ENCODE measurements around the gene MAGEF1. TPM values are rescaled to one million over a fixed set of nuclear protein-coding genes. Genes with fewer than 3 reads are reported as not detected.
"Not testable (repeated sequence)": the region's sequence is repeated elsewhere in the genome, so short reads cannot be mapped to it uniquely, and the experiment has no call there.

The MAGEF1 gene
- total and polyA plus RNA-seq, 8 donors, result 10.4 to 34.0 (median 16.7) TPM

DNA sequence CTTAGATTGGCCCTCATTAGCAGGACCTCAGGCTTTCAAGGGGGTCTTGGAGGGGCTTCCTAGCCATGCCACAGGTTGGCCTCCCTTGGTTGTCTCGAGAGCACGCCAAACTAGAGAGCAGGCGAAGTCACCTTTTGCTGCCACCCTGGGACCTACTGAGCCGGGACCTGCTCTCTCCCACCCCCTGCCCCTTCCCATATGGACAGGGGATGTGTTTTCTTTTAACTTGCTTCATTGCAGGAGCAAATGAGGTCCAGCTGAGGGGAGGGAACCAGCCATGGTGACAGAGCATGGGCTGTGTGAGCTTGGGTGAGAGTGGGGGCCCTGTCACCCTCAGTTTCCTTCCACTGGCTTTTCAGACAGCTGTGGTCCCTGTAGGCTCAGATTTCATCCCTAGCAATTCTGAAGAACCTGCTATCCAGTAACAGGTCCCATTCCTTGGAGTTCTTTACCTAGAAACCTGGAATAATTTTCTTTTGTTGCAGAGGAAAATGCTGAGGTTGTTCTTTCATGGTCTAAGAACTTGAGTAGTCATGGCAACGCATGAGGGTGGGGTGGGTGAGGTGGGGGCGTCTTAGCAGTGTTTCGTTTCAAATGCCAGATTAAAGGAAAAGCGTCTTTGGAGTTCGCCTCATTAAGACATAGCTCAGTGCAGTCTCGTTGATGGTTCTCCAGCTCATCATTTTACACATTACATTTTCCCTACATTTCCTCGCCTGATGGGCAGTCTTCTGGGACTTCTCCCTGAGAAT, 20.1 kb upstream of the MAGEF1 start:
- intact Hi-C loops (cut with DNase I), result no loop called here
- H3K27ac ChIP-seq, result no peak overlapping the region
- H3K4me3 ChIP-seq, result no peak overlapping the region
- H3K4me1 ChIP-seq, result peaks cover 0 to 3% (median 3%) of the 10 kb centered on the region in 3 donors
- ATAC-seq (no peak), DNase-seq (peak in 1 of 6 donors; percentile 1), FAIRE-seq (no peak)
- no peaks in the 10 kb centered on the region for H3K36me3 ChIP-seq
- TF ChIP-seq, protein P1, sequence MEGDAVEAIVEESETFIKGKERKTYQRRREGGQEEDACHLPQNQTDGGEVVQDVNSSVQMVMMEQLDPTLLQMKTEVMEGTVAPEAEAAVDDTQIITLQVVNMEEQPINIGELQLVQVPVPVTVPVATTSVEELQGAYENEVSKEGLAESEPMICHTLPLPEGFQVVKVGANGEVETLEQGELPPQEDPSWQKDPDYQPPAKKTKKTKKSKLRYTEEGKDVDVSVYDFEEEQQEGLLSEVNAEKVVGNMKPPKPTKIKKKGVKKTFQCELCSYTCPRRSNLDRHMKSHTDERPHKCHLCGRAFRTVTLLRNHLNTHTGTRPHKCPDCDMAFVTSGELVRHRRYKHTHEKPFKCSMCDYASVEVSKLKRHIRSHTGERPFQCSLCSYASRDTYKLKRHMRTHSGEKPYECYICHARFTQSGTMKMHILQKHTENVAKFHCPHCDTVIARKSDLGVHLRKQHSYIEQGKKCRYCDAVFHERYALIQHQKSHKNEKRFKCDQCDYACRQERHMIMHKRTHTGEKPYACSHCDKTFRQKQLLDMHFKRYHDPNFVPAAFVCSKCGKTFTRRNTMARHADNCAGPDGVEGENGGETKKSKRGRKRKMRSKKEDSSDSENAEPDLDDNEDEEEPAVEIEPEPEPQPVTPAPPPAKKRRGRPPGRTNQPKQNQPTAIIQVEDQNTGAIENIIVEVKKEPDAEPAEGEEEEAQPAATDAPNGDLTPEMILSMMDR (IDR thresholded peaks at IDR 0.05), result no peak
- no peaks in the 10 kb centered on the region for H3K27me3 ChIP-seq
- no peaks in the 10 kb centered on the region for H3K9me3 ChIP-seq
- 72 to 78% methylated on average over 11 of the region's 11 CpGs for WGBS, 2 donors

DNA sequence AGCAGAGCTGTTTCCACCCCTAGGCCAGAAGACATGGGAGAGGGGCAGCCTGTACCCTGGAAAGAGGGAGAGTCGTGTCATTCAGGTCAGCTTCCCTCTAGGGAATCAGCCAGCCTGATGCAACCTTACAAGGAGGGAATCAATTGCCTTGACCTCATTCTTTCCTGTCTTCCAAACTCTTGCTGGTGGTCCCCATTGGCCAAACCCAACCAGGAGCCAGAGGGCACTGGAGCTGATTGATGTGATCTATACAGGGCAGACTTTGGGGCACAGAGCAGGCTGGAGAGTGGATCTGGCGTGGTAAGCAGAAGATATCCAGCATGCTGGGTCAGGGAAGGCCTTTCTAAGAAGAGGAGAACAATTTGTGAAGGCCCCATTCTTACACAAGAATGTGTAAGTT, 19.1 kb upstream of the MAGEF1 start:
- Histone ChIP-seq H3K9me3 (no peaks in the 10 kb centered on the region), H3K27me3 (no peaks in the 10 kb centered on the region), H3K4me3 (no peak overlapping the region), H3K4me1 (peaks cover 0 to 3% (median 3%) of the 10 kb centered on the region in 3 donors), H3K36me3 (no peaks in the 10 kb centered on the region), H3K27ac (no peak overlapping the region)
- TF ChIP-seq, protein P1 (IDR thresholded peaks at IDR 0.05), result no peak
- FAIRE-seq, result no peak
- ATAC-seq, result no peak
- intact Hi-C loops (cut with DNase I), result no loop called here
- peak in 1 of 6 donors; percentile 1 for DNase-seq
- WGBS, 2 donors, result 92 to 95% methylated on average over 2 of the region's 2 CpGs

DNA sequence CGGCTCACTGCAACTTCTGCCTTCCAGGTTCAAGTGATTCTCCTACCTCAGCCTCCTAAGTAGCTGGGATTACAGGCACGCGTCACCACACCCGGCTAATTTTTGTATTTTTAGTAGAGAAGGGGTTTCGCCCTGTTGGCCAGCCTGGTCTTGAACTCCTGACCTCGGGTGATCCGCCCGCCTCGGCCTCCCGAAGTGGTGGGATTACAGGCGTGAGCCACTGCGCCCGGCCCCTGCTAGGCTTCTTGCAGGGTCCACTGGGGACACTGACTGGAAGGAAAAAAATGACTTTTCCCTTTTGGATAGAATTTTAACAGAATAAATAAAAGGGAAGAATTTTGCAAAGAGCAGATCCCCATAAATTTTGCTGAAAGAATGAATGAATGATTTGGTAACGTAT, 17.3 kb upstream of the MAGEF1 start:
- peak in 1 of 6 donors; percentile 7 for DNase-seq
- H3K4me1 ChIP-seq; H3K9me3 ChIP-seq; H3K27ac ChIP-seq; H3K36me3 ChIP-seq; FAIRE-seq; intact Hi-C loops (cut with DNase I); H3K4me3 ChIP-seq; ATAC-seq; H3K27me3 ChIP-seq: not testable (repeated sequence)
- 94 to 97% methylated on average over 14 of the region's 14 CpGs for WGBS, 2 donors

DNA sequence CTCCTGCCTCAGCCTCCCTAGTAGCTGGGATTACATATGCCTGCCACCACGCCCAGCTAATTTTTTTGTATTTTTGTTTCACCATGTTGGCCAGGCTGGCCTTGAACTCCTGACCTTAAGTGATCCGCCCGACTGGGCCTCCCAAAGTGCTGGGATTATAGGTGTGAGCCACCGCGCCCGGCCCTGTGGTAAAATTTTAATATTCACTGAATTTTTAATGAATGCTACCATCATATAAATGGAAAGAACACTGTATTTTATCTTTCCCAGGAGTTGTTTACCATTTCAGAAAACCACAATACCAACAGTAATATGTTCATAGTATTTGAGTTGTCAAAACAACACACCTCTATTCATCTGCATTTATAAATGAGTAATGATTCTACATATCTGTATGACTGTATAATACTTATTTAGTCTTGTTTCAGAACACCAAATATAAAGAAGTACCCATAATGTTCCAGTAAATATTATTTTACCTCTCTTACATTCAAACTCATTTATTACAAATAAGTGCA, 16.2 kb upstream of the MAGEF1 start:
- H3K9me3 ChIP-seq, result no peaks in the 10 kb centered on the region
- TF ChIP-seq, protein P1 (IDR thresholded peaks at IDR 0.05), result no peak
- DNase-seq (no peak), FAIRE-seq (no peak), ATAC-seq (no peak)
- intact Hi-C loops (cut with DNase I), result no loop called here
- 74% methylated on average over 6 of the region's 6 CpGs for WGBS, 2 donors
- no peak overlapping the region for H3K27ac ChIP-seq
- H3K4me3 ChIP-seq, result no peak overlapping the region
- H3K36me3 ChIP-seq, result no peaks in the 10 kb centered on the region
- H3K4me1 ChIP-seq, result peaks cover 0 to 3% (median 3%) of the 10 kb centered on the region in 3 donors
- H3K27me3 ChIP-seq, result no peaks in the 10 kb centered on the region

DNA sequence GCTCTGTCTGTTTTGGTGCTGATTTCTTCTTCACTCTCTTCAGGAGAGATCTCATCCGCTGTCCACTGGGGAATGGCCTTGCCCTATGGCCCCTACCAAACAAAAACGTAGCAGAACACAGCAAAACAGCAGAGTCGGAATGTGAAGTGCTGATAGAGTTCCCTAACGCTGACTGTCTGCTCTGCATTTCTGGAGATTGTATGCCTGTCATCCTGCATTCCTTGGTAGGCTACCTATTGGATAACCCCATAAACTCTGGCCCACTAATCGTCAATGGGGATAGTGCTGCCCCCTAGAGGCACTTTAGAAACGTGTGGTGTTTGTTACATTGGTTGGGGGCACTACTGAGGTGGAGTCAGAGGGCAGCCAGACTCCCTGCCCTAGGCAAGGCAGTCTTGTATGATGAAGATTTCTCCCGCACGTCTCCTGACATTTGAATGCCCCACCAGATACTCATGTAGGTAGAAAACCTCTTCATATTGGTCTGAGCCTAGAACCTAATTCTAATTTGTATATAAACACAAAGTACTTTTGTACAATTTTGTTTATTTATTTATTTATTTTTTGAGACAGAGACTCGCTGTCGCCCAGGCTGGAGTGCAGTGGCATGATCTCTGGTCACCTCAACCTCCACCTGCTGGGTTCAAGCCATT, 15.6 kb upstream of the MAGEF1 start:
- no peak for FAIRE-seq

More for the DNA sequence above, 15.6 kb upstream of the MAGEF1 start:
- no peak overlapping the region for H3K4me3 ChIP-seq
- DNase-seq (peak in 3 of 6 donors; percentile 48 to 74 (median 60)), ATAC-seq (peak; percentile 92 to 100 (median 97))
- WGBS, 2 donors, result 20 to 23% methylated on average over 10 of the region's 10 CpGs
- no peaks in the 10 kb centered on the region for H3K9me3 ChIP-seq
- TF ChIP-seq, protein P1 (IDR thresholded peaks at IDR 0.05), result peak; percentile 40 to 75 (median 58)
- no peak overlapping the region for H3K27ac ChIP-seq
- H3K4me1 ChIP-seq, result peaks cover 0 to 3% (median 3%) of the 10 kb centered on the region in 3 donors
- H3K36me3 ChIP-seq, result no peaks in the 10 kb centered on the region
- intact Hi-C loops (cut with DNase I), result no loop called here
- H3K27me3 ChIP-seq, result no peaks in the 10 kb centered on the region

Data from pancreas (tissue), 10 donors.